HEK293 (cell line): Measurements from ENCODE around the gene TBK1.

ENCODE experiments used
- CTCF ChIA-PET: fragments of 350-600 bp; formaldehyde crosslinking; extraction: SDS; loops from one replicate; lab custom pipeline; 2021; ENCODE audit warnings: antibody characterized with exemption; lab: Yijun Ruan, JAX
- POLR2A ChIA-PET: fragments of 300-600 bp; formaldehyde crosslinking; extraction: SDS; loops from one replicate; lab custom pipeline; 2020; ENCODE audit warnings: antibody characterized with exemption, inconsistent platforms; lab: Yijun Ruan, JAX
- H3K27ac ChIP-seq: fragments of 200-500 bp; sonication (Bioruptor generic); 2 replicates; pipeline ENCODE4 v1.5.1; 2014; ENCODE audit warnings: low read depth, low read length, control low read depth, inconsistent platforms; ENCODE audit errors: extremely low read depth
- H3K36me3 ChIP-seq, 2 experiments: fragments of 200-500 bp in 1 of 2; sonication (Bioruptor generic) in 1 of 2; 1 replicate in 1 of 2; 2 replicates in 1 of 2; pipeline ENCODE4 v1.5.1; 2014 to 2017; ENCODE audit warnings: inconsistent platforms in 2 of 2, low read length in 2 of 2; ENCODE audit not compliant: control insufficient read depth in 2 of 2, insufficient read depth in 1 of 2
- H3K4me1 ChIP-seq: fragments of 200-500 bp; sonication (Bioruptor generic); 2 replicates; pipeline ENCODE4 v1.5.1; 2014; ENCODE audit warnings: mild to moderate bottlenecking, low read length, inconsistent platforms; ENCODE audit not compliant: control insufficient read depth, insufficient read depth
- H3K4me3 ChIP-seq: 2 replicates; pipeline ENCODE4 v1.5.1; 2011; ENCODE audit warnings: low read depth, mild to moderate bottlenecking, control low read depth, low read length, moderate library complexity
- H3K9me3 ChIP-seq: fragments of 200-500 bp; sonication (Bioruptor generic); 2 replicates; pipeline ENCODE4 v1.5.1; 2014; ENCODE audit warnings: low read depth, low read length, inconsistent platforms; ENCODE audit not compliant: control insufficient read depth, insufficient read depth
- EGR2 ChIP-seq: fragments of 450-650 bp; formaldehyde crosslinking; IDR thresholded peaks from 2 replicates; pipeline ENCODE4 v1.5.1; 2016; ENCODE audit warnings: low read depth, missing biosample characterization, missing genetic modification characterization
- HOXA7 ChIP-seq: sonication (generic); formaldehyde crosslinking; IDR thresholded peaks from 2 replicates; pipeline ENCODE4 v1.8.1; 2022; ENCODE audit warnings: missing genetic modification reagents, borderline replicate concordance
- RBAK ChIP-seq: fragments of 450-650 bp; formaldehyde crosslinking; IDR thresholded peaks from 2 replicates; pipeline ENCODE4 v1.5.1; 2016; ENCODE audit warnings: missing biosample characterization, missing genetic modification characterization
- ZBTB17 ChIP-seq: fragments of 450-650 bp; formaldehyde crosslinking; IDR thresholded peaks from 2 replicates; pipeline ENCODE4 v1.5.1; 2016; ENCODE audit warnings: missing biosample characterization, missing genetic modification characterization
- ZFHX2 ChIP-seq: fragments of 450-650 bp; formaldehyde crosslinking; conservative IDR thresholded peaks from 2 replicates; pipeline ENCODE4 v1.5.1; 2016; ENCODE audit warnings: missing biosample characterization, missing genetic modification characterization
- ZFP3 ChIP-seq: fragments of 450-650 bp; formaldehyde crosslinking; IDR thresholded peaks from 2 replicates; pipeline ENCODE4 v1.5.1; 2016; ENCODE audit warnings: low read depth, missing biosample characterization, missing genetic modification characterization
- ZIC2 ChIP-seq: fragments of 450-650 bp; formaldehyde crosslinking; IDR thresholded peaks from 2 replicates; pipeline ENCODE4 v1.5.1; 2016; ENCODE audit warnings: missing biosample characterization, missing genetic modification characterization
- ZNF121 ChIP-seq: fragments of 450-650 bp; formaldehyde crosslinking; IDR thresholded peaks from 2 replicates; pipeline ENCODE4 v1.5.1; 2016; ENCODE audit warnings: missing biosample characterization, missing genetic modification characterization
- ZNF146 ChIP-seq: fragments of 450-650 bp; formaldehyde crosslinking; IDR thresholded peaks from 2 replicates; pipeline ENCODE4 v1.5.1; 2016; ENCODE audit warnings: missing biosample characterization, missing genetic modification characterization
- ZNF202 ChIP-seq: fragments of 450-650 bp; formaldehyde crosslinking; IDR thresholded peaks from 2 replicates; pipeline ENCODE4 v1.5.1; 2016; ENCODE audit warnings: missing biosample characterization, missing genetic modification characterization, borderline replicate concordance
- ZNF521 ChIP-seq: fragments of 450-650 bp; formaldehyde crosslinking; IDR thresholded peaks from 2 replicates; pipeline ENCODE4 v1.5.1; 2017; ENCODE audit warnings: missing biosample characterization, mild to moderate bottlenecking, missing genetic modification characterization
- ZNF530 ChIP-seq: fragments of 450-650 bp; formaldehyde crosslinking; IDR thresholded peaks from 2 replicates; pipeline ENCODE4 v1.5.1; 2016; ENCODE audit warnings: low read depth, missing biosample characterization, missing genetic modification characterization
- ZNF777 ChIP-seq: fragments of 450-650 bp; formaldehyde crosslinking; IDR thresholded peaks from 2 replicates; pipeline ENCODE4 v1.5.1; 2017; ENCODE audit warnings: missing biosample characterization, missing genetic modification characterization, borderline replicate concordance
- ZNF837 ChIP-seq: fragments of 450-650 bp; formaldehyde crosslinking; IDR thresholded peaks from 2 replicates; pipeline ENCODE4 v1.5.1; 2016; ENCODE audit warnings: missing biosample characterization, missing genetic modification characterization
- TF ChIP-seq, protein P1 (sequence below): fragments of 450-650 bp; formaldehyde crosslinking; IDR thresholded peaks from 2 replicates; pipeline ENCODE4 v1.5.1; 2017; ENCODE audit warnings: missing biosample characterization, missing genetic modification characterization
- TF ChIP-seq, protein P2 (sequence below): fragments of 450-650 bp; formaldehyde crosslinking; IDR thresholded peaks from 2 replicates; pipeline ENCODE4 v1.5.1; 2016; ENCODE audit warnings: missing biosample characterization, missing genetic modification characterization
- TF ChIP-seq, protein P3 (sequence below): fragments of 450-650 bp; formaldehyde crosslinking; IDR thresholded peaks from 2 replicates; pipeline ENCODE4 v1.5.1; 2016; ENCODE audit warnings: missing biosample characterization, missing genetic modification characterization, borderline replicate concordance

Gene TBK1

DNA sequence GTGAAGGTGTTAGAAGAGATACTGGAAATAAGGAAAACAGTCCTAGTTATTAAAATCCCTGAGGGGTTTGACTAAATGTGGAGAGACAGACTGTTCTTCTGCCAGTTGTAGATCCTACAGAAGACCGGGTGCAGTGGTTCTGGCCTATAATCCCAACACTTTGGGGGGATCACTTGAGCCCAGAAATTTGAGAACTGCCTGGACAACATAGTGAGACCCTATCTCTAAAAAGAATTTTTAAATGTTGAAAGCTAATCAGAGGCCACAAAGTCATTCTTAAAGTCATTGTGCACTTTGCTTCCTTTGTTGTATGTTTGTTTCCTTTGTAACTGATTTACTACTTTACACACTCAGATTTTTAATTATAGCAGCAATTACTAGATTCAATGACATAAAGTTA, 97.2 kb downstream of the TBK1 start:
- no peak overlapping the region for H3K4me3 ChIP-seq
- ChIA-PET POLR2A (interaction anchor here (0.6 to 1.0 kb wide), 3 partner anchors 19 to 150 kb away, joined by 3 read pairs; no protein-coding TSS in a partner anchor), CTCF (interaction anchor here (0.5 to 7.8 kb wide), 50 partner anchors 8 to 1357 kb away, joined by 3 to 219 read pairs (median 5); no protein-coding TSS in a partner anchor)
- H3K9me3 ChIP-seq, result no peaks in the 10 kb centered on the region
- TF ChIP-seq ZFP3 (tag by site-specific recombination) (no peak), ZNF121 (tag by site-specific recombination) (peak; percentile 70; the same call in 1 of the 2 replicates)
- no peaks in the 10 kb centered on the region for H3K36me3 ChIP-seq
- no peak overlapping the region for H3K27ac ChIP-seq
- no peaks in the 10 kb centered on the region for H3K4me1 ChIP-seq

DNA sequence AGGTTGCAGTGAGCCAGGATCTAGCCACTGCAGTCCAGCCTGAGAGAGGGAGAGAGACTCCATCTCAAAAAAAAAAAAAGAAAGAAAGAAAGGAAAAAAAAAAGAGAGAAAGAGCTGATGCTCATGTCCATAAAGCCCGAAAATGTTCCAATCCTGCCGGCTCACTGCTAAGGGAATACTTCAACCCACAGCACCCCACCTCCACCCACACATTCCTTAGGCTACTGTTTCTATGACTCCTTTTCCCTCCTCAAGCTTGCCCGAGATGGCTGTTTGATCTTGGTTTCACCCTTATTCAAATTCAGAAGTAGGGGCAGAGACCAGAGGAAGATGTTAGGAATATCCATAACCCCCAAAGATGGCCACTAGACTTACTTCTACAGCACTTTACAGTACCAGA, 98.8 kb downstream of the TBK1 start:
- TF ChIP-seq, protein P1, sequence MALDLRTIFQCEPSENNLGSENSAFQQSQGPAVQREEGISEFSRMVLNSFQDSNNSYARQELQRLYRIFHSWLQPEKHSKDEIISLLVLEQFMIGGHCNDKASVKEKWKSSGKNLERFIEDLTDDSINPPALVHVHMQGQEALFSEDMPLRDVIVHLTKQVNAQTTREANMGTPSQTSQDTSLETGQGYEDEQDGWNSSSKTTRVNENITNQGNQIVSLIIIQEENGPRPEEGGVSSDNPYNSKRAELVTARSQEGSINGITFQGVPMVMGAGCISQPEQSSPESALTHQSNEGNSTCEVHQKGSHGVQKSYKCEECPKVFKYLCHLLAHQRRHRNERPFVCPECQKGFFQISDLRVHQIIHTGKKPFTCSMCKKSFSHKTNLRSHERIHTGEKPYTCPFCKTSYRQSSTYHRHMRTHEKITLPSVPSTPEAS (tag by site-specific recombination), result no peak
- TF ChIP-seq HOXA7 (CRISPR knock-in tag) (no peak), RBAK (tag by site-specific recombination) (no peak), ZNF202 (tag by site-specific recombination) (no peak), ZNF146 (tag by site-specific recombination) (no peak), ZNF530 (tag by site-specific recombination) (no peak), ZNF837 (tag by site-specific recombination) (no peak), ZBTB17 (tag by site-specific recombination) (no peak), ZNF521 (tag by site-specific recombination) (no peak), ZNF777 (no peak), ZFHX2 (peak; percentile 76), EGR2 (tag by site-specific recombination) (peak; percentile 69), ZIC2 (tag by site-specific recombination) (no peak)
- TF ChIP-seq, protein P2, sequence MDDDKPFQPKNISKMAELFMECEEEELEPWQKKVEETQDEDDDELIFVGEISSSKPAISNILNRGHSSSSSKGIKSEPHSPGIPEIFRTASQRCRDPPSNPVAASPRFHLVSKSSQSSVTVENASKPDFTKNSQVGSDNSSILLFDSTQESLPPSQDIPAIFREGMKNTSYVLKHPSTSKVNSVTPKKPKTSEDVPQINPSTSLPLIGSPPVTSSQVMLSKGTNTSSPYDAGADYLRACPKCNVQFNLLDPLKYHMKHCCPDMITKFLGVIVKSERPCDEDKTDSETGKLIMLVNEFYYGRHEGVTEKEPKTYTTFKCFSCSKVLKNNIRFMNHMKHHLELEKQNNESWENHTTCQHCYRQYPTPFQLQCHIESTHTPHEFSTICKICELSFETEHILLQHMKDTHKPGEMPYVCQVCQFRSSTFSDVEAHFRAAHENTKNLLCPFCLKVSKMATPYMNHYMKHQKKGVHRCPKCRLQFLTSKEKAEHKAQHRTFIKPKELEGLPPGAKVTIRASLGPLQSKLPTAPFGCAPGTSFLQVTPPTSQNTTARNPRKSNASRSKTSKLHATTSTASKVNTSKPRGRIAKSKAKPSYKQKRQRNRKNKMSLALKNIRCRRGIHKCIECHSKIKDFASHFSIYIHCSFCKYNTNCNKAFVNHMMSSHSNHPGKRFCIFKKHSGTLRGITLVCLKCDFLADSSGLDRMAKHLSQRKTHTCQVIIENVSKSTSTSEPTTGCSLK (tag by site-specific recombination), result no peak
- TF ChIP-seq, protein P3, sequence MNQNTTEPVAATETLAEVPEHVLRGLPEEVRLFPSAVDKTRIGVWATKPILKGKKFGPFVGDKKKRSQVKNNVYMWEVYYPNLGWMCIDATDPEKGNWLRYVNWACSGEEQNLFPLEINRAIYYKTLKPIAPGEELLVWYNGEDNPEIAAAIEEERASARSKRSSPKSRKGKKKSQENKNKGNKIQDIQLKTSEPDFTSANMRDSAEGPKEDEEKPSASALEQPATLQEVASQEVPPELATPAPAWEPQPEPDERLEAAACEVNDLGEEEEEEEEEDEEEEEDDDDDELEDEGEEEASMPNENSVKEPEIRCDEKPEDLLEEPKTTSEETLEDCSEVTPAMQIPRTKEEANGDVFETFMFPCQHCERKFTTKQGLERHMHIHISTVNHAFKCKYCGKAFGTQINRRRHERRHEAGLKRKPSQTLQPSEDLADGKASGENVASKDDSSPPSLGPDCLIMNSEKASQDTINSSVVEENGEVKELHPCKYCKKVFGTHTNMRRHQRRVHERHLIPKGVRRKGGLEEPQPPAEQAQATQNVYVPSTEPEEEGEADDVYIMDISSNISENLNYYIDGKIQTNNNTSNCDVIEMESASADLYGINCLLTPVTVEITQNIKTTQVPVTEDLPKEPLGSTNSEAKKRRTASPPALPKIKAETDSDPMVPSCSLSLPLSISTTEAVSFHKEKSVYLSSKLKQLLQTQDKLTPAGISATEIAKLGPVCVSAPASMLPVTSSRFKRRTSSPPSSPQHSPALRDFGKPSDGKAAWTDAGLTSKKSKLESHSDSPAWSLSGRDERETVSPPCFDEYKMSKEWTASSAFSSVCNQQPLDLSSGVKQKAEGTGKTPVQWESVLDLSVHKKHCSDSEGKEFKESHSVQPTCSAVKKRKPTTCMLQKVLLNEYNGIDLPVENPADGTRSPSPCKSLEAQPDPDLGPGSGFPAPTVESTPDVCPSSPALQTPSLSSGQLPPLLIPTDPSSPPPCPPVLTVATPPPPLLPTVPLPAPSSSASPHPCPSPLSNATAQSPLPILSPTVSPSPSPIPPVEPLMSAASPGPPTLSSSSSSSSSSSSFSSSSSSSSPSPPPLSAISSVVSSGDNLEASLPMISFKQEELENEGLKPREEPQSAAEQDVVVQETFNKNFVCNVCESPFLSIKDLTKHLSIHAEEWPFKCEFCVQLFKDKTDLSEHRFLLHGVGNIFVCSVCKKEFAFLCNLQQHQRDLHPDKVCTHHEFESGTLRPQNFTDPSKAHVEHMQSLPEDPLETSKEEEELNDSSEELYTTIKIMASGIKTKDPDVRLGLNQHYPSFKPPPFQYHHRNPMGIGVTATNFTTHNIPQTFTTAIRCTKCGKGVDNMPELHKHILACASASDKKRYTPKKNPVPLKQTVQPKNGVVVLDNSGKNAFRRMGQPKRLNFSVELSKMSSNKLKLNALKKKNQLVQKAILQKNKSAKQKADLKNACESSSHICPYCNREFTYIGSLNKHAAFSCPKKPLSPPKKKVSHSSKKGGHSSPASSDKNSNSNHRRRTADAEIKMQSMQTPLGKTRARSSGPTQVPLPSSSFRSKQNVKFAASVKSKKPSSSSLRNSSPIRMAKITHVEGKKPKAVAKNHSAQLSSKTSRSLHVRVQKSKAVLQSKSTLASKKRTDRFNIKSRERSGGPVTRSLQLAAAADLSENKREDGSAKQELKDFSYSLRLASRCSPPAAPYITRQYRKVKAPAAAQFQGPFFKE (tag by site-specific recombination), result no peak
- ChIA-PET CTCF (interaction anchor here (0.6 to 7.8 kb wide), 12 partner anchors 9 to 181 kb away, joined by 3 to 219 read pairs (median 5); no protein-coding TSS in a partner anchor), POLR2A (no interaction called here)
- Histone ChIP-seq H3K4me1 (no peaks in the 10 kb centered on the region), H3K9me3 (no peaks in the 10 kb centered on the region), H3K36me3 (no peaks in the 10 kb centered on the region), H3K4me3 (no peak overlapping the region), H3K27ac (no peak overlapping the region)
